ENCODE results near the gene EPB41L4A.

DNA sequence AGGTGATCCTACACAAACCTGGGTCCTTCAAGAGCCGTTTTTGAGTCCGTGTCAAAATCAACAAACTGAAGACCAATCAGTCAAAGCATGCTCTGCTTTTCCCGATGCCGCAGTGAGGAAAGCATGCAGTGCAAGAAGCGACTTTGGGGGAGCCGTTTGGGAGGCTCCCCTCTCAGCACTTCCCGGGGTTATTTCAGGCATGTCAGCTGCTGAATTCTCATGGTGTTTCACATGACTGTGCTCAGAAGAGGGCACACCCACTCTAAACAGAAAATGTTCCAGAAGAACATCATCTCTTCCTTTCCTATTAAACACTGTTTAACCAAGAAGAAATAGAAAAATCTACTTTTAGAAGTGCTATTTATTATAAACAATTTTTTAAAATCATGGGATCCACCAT is 125.5 kb downstream of the EPB41L4A start:
- no peak for TF ChIP-seq POLR2A (IDR thresholded peaks at IDR 0.05)
- TF ChIP-seq, protein P1, sequence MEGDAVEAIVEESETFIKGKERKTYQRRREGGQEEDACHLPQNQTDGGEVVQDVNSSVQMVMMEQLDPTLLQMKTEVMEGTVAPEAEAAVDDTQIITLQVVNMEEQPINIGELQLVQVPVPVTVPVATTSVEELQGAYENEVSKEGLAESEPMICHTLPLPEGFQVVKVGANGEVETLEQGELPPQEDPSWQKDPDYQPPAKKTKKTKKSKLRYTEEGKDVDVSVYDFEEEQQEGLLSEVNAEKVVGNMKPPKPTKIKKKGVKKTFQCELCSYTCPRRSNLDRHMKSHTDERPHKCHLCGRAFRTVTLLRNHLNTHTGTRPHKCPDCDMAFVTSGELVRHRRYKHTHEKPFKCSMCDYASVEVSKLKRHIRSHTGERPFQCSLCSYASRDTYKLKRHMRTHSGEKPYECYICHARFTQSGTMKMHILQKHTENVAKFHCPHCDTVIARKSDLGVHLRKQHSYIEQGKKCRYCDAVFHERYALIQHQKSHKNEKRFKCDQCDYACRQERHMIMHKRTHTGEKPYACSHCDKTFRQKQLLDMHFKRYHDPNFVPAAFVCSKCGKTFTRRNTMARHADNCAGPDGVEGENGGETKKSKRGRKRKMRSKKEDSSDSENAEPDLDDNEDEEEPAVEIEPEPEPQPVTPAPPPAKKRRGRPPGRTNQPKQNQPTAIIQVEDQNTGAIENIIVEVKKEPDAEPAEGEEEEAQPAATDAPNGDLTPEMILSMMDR (IDR thresholded peaks at IDR 0.05) = no peak

Data from stomach (tissue), 4 donors.